Mammary epithelial cell (primary cell): ENCODE results near the gene KCNIP4.

Experiments
- CTCF ChIP-seq, 2 donors: IDR thresholded peaks in 1 of 2; conservative IDR thresholded peaks in 1 of 2; 2 replicates each; pipeline ENCODE4 v1.5.1; 2011 to 2012; ENCODE audit warnings: inconsistent platforms in 2 of 2, low read length in 2 of 2, mild to moderate bottlenecking in 2 of 2, control low read depth in 1 of 2, low read depth in 1 of 2; ENCODE audit not compliant: insufficient read depth in 1 of 2; ENCODE audit errors: extremely low read depth in 1 of 2
- EZH2 ChIP-seq: IDR thresholded peaks from 2 replicates; pipeline ENCODE4 v1.6.1; 2012; ENCODE audit warnings: low read length, inconsistent platforms, borderline replicate concordance

- no peak for TF ChIP-seq CTCF (conservative IDR thresholded peaks at IDR 0.05 in 1 of 2, IDR thresholded peaks at IDR 0.05 in 1 of 2; ENCODE audit: extremely low read depth in 1 of 2, insufficient read depth in 1 of 2, low read depth in 1 of 2, low read length in 2 of 2)
- no peak for TF ChIP-seq EZH2
These were observed 412.7 kb downstream of the KCNIP4 start for GRCh38 chr4:21535898-21536297.
